Upper lobe of left lung (tissue), 4 donors: Measurements from ENCODE around the gene MGMT.

Experiments used
- CTCF ChIP-seq, 6 experiments: fragments of 450-650 bp in 4 of 6; fragments of 200-600 bp in 2 of 6; sonication (generic) in 2 of 6; IDR thresholded peaks; one replicate each; pipeline ENCODE4 v1.5.1; 2016 to 2019; ENCODE audit warnings: antibody characterized with exemption in 6 of 6
- EP300 ChIP-seq, 4 donors: sonication (generic); formaldehyde crosslinking; IDR thresholded peaks; one replicate each; pipeline ENCODE4 v1.5.1; 2017; ENCODE audit warnings: antibody characterized with exemption in 4 of 4, control low read depth in 2 of 4
- POLR2A ChIP-seq, 4 donors: fragments of 450-650 bp; IDR thresholded peaks; one replicate each; pipeline ENCODE4 v1.5.1; 2016 to 2017; ENCODE audit warnings: antibody characterized with exemption in 4 of 4, mild to moderate bottlenecking in 2 of 4
- POLR2AphosphoS5 ChIP-seq, 2 donors: sonication (generic); formaldehyde crosslinking; IDR thresholded peaks; one replicate each; pipeline ENCODE4 v1.5.1; 2017; ENCODE audit warnings: antibody characterized with exemption in 2 of 2

GRCh38 chr10:129706081-129706480 is 239.0 kb downstream of the MGMT start:
- no peak for TF ChIP-seq CTCF (IDR thresholded peaks at IDR 0.05)
- no peak for TF ChIP-seq POLR2A (IDR thresholded peaks at IDR 0.05)
- no peak for TF ChIP-seq EP300 (IDR thresholded peaks at IDR 0.05)
- TF ChIP-seq POLR2AphosphoS5 (IDR thresholded peaks at IDR 0.05) = no peak
